ENCODE measurements around the gene PRKCZ. TPM values are rescaled to one million over a fixed set of nuclear protein-coding genes. Genes with fewer than 3 reads are reported as not detected.

The PRKCZ gene
- total RNA-seq, 2 experiments from 2014 or later, result 13.2 to 14.7 TPM

DNA sequence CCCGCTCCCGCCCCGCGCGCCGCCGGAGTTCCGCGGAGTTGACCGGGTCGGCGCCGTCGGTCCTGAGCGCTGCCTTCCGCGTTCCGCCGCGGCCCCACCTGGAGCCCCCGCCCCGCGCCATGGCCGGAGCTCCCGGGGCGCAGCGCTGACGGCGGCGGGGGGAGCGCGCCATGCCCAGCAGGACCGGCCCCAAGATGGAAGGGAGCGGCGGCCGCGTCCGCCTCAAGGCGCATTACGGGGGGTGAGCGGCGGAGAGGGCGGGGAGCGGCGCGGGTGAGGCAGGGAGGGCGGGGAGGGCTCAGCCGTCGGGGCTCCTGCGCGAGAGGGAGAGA is 216 bp downstream of the PRKCZ start:
- ChIA-PET CTCF (no interaction called here), POLR2A (no interaction called here)
- no peaks in the 10 kb centered on the region for H3K9me3 Mint-ChIP-seq
- peaks cover 14% of the 10 kb centered on the region for H3K27me3 Mint-ChIP-seq
- DNase-seq, result peak; percentile 52
- peak overlapping the region; percentile 58 for H3K4me3 Mint-ChIP-seq
- H3K27ac Mint-ChIP-seq, result no peak overlapping the region
- intact Hi-C loops (cut with micrococcal nuclease), result no loop called here
- peaks cover 13% of the 10 kb centered on the region for H3K4me1 Mint-ChIP-seq (ENCODE audit: low read depth)
- no peaks in the 10 kb centered on the region for H3K36me3 Mint-ChIP-seq

DNA sequence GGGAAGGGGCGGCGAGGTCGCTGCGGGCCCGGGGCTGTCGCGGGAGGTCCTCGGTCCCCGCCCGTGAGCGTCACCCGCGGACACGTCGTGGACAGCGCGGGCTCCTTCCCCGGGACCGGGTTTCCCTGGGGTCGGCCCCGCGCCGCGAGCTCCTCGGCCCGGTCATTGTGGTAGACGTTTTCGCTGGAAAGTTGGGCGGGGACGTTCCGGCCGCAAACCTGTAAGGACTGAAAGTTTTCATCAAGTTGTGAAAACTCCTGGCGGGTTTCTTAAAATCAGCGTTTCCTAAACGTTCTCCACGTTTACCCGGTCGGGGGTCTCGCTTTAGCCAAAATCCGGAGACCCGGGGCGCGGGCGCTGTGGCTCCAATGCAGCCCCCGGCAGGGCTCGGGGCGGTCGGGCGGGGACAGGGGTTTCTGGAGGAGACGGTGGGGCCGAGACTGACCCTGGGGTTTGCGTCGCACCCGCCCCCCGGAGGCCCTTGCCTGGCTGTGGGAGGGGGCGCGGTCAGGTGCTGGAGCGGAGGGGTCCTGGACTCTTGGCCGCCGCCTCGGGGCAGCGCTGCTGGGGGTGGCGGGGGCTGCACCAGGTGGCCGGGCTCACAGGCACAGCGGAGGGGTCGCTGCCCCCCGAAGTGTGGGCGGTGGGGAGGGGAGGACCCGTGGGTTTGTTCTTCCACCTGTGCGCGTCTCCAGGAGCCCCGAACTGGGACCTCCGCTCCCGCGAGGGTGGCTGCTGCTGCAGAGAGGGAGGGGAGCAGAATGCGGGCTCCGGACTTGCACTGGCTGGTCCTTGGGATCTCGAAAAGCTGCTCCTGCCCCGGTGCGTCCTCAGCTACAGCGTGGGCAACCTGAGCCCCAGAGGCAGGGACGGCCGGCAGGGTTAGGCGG is 827 bp downstream of the PRKCZ start:
- peaks cover 10% of the 10 kb centered on the region for H3K4me1 Mint-ChIP-seq (ENCODE audit: low read depth)
- no peaks in the 10 kb centered on the region for H3K9me3 Mint-ChIP-seq
- DNase-seq, result no peak
- peak overlapping the region; percentile 58 for H3K4me3 Mint-ChIP-seq
- no peaks in the 10 kb centered on the region for H3K36me3 Mint-ChIP-seq
- CTCF ChIA-PET, result no interaction called here
- peaks cover 11% of the 10 kb centered on the region for H3K27me3 Mint-ChIP-seq
- no peak overlapping the region for H3K27ac Mint-ChIP-seq
- POLR2A ChIA-PET, result no interaction called here
- intact Hi-C loops (cut with micrococcal nuclease), result no loop called here

DNA sequence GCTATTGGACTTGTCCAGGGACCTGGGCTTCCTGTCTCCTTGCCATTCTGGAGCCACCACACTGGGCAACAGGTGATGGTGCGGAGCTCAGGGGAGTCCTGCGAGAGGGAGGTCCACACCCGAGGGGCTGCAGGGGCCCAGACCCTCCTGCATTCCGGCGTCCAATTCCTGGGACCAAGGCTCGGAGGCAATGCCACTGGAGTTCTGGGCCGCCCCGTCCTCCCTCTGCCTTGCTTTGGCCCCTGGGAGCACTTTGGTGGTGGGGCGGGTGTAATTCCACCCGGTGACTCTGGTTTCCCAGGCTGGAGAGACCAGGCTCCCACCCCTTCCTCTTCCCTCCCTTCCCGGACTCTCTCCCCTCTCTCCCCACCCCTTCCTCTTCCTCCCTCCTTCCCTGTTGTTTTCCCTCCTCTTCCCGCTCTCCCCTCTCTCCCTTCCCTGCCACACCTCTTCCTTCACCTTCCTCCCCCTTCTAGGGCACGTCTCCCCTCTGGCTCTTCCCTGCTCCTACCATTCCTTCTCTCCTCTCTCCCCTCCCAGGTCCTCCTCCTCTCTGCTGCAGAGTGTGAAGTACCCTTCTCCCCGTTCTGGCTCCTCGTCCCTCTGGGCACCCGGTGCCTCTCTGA is 2.0 kb downstream of the PRKCZ start:
- H3K4me1 Mint-ChIP-seq (ENCODE audit: low read depth), result peaks cover 10% of the 10 kb centered on the region
- intact Hi-C loops (cut with micrococcal nuclease), result no loop called here
- H3K9me3 Mint-ChIP-seq, result no peaks in the 10 kb centered on the region
- peaks cover 11% of the 10 kb centered on the region for H3K27me3 Mint-ChIP-seq
- DNase-seq, result no peak
- H3K27ac Mint-ChIP-seq, result no peak overlapping the region
- ChIA-PET POLR2A (no interaction called here), CTCF (no interaction called here)
- H3K4me3 Mint-ChIP-seq, result peak overlapping the region; percentile 58
- H3K36me3 Mint-ChIP-seq, result peaks cover 2% of the 10 kb centered on the region

DNA sequence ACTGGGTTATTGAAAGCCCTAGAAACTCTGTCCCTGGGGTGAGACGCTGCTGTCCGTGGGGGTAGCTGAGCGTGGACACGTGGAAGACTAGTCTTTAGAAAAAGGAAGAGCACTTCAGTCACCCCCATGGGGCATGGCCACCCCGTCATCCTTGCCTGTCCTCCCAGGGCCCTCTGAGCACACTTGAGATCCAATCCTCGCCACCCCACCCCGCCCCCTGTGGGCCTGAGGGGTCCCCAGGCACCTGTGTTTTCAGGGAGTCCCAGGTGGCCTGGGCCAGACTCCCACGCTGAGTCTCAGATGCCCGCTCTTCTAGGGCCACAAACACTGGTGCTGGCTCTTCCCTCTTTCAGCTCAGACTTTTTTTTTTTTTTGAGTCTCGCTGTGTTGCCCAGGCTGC is 2.5 kb downstream of the PRKCZ start:
- ChIA-PET POLR2A (no interaction called here), CTCF (no interaction called here)
- no peak for DNase-seq
- Mint-ChIP-seq H3K4me3 (no peak overlapping the region), H3K9me3 (no peaks in the 10 kb centered on the region), H3K27me3 (peaks cover 11% of the 10 kb centered on the region), H3K36me3 (peaks cover 2% of the 10 kb centered on the region), H3K4me1 (ENCODE audit: low read depth) (peaks cover 10% of the 10 kb centered on the region), H3K27ac (no peak overlapping the region)
- intact Hi-C loops (cut with micrococcal nuclease), result no loop called here

DNA sequence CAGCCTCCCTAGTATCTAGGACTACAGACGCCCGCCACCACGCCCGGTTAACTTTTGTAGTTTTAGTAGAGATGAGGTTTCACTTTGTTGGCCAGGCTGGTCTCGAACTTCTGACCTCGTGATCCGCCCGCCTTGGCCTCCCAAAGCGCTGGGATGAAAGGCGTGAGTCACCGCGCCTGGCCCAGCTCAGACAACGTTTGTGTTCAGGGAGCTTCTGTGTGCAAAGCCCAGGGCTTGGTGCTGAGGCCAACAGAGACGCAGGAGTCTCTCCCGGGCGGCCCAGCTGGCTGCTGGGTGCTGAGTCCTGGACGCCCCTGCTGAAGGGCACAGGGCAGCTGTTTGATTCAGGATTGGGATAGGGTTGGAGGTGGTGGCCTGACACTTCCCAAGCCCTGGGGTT is 3.0 kb downstream of the PRKCZ start:
- POLR2A ChIA-PET, result no interaction called here
- Mint-ChIP-seq H3K4me3 (no peak overlapping the region), H3K36me3 (peaks cover 2% of the 10 kb centered on the region), H3K27me3 (peaks cover 10% of the 10 kb centered on the region), H3K9me3 (no peaks in the 10 kb centered on the region), H3K4me1 (ENCODE audit: low read depth) (peaks cover 10% of the 10 kb centered on the region), H3K27ac (no peak overlapping the region)
- intact Hi-C loops (cut with micrococcal nuclease), result no loop called here
- CTCF ChIA-PET, result interaction anchor here (0.7 kb wide), 1 partner anchor 93 kb away, joined by 3 read pairs; no protein-coding TSS in a partner anchor
- DNase-seq, result no peak

DNA sequence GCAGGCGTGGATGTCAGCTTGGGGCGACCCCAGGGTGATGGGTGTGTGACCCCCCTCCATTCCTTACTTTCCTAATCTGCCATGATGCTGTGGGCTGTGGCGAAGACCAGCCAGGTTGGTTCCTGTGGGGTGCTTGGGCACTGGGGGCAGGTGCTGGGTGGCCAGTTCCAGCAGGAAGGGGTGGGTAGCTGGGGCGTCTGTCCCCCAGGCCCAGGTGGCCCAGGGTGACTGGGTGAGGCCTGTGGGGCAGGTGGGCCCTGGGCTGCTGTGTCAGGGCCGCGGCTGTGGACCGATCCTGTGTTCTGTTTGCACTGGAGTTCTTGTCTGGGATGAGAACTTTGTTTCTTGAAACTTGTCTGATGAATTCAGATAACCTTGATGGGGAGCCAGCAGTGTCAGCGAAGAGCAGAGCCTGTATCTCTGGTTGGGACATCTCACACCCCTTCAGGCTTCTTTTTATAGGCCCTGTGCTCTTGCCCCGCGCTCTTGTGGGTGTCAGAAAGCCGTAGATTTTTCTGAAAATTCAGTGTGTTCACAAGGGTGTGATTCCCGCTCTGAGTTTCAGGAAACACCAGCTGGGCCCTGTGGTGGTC is 3.7 kb downstream of the PRKCZ start:
- POLR2A ChIA-PET, result no interaction called here
- Mint-ChIP-seq H3K36me3 (peaks cover 2% of the 10 kb centered on the region), H3K4me1 (ENCODE audit: low read depth) (peaks cover 9% of the 10 kb centered on the region), H3K27ac (no peak overlapping the region), H3K27me3 (peaks cover 6% of the 10 kb centered on the region), H3K4me3 (no peak overlapping the region), H3K9me3 (no peaks in the 10 kb centered on the region)
- CTCF ChIA-PET, result interaction anchor here (0.7 kb wide), 1 partner anchor 94 kb away, joined by 3 read pairs; no protein-coding TSS in a partner anchor
- intact Hi-C loops (cut with micrococcal nuclease), result no loop called here
- DNase-seq, result no peak

DNA sequence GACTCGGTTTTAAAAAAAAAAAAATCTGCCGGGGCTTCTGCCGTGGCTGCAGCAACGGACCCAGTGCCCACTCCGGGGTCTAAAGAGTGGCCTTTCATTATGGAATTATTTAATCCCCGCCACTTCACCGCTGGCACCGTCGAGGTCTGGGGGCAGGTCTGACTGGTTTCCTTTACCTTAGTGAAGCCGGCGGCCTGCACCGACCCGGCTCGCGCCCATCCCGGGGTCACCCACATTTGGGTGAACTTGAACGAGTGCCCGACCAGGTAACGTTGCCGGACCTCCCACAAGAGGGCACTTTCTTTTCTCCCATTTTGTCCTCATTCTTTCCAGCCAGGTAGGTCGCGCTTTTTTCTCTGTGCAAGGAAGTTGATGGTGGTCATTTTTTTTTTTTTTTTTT is 4.3 kb downstream of the PRKCZ start:
- no peaks in the 10 kb centered on the region for H3K27me3 Mint-ChIP-seq
- H3K36me3 Mint-ChIP-seq, result peaks cover 2% of the 10 kb centered on the region
- peaks cover 3% of the 10 kb centered on the region for H3K4me1 Mint-ChIP-seq (ENCODE audit: low read depth)
- CTCF ChIA-PET, result no interaction called here
- no peaks in the 10 kb centered on the region for H3K9me3 Mint-ChIP-seq
- POLR2A ChIA-PET, result no interaction called here
- DNase-seq, result no peak
- intact Hi-C loops (cut with micrococcal nuclease), result no loop called here
- H3K27ac Mint-ChIP-seq, result no peak overlapping the region
- no peak overlapping the region for H3K4me3 Mint-ChIP-seq

DNA sequence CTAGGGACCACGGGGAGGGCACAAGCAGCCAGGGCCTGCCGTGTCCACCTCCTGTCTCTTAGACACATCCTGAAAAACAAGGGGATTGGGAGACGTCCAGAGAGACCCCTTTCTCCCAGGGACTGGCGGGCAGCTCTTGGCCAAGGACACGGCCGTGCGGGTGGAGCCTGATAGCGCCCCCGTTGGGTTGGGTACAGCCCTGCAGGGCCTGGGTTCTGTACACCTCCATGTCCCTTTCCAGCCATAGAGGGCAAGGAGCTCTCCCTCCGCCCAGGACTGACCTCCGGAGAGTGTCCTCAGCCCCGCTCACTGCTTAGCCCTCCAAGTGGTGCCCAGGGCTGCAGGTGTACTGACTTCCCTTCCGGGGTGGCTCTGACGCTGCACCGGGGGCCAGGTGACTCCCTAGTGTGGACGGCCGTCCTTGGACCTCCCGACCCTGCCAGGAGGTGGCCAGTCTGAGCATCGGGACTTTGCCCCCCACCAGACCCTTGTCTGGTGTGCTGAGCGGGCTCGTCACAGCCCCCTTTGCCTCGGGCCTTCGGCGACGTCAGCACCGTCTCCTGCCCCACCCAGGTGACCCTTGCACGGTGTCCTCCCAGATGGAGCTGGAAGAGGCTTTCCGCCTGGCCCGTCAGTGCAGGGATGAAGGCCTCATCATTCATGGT is 5.8 kb downstream of the PRKCZ start:
- peaks cover 2% of the 10 kb centered on the region for H3K36me3 Mint-ChIP-seq
- no peaks in the 10 kb centered on the region for H3K27me3 Mint-ChIP-seq
- ChIA-PET POLR2A (no interaction called here), CTCF (interaction anchor here (1.1 to 1.7 kb wide), 2 partner anchors 9 to 12 kb away, joined by 3 to 4 read pairs; no protein-coding TSS in a partner anchor)
- peaks cover 3% of the 10 kb centered on the region for H3K4me1 Mint-ChIP-seq (ENCODE audit: low read depth)
- H3K27ac Mint-ChIP-seq, result no peak overlapping the region
- H3K9me3 Mint-ChIP-seq, result no peaks in the 10 kb centered on the region
- H3K4me3 Mint-ChIP-seq, result no peak overlapping the region
- DNase-seq, result no peak
- intact Hi-C loops (cut with micrococcal nuclease), result no loop called here

DNA sequence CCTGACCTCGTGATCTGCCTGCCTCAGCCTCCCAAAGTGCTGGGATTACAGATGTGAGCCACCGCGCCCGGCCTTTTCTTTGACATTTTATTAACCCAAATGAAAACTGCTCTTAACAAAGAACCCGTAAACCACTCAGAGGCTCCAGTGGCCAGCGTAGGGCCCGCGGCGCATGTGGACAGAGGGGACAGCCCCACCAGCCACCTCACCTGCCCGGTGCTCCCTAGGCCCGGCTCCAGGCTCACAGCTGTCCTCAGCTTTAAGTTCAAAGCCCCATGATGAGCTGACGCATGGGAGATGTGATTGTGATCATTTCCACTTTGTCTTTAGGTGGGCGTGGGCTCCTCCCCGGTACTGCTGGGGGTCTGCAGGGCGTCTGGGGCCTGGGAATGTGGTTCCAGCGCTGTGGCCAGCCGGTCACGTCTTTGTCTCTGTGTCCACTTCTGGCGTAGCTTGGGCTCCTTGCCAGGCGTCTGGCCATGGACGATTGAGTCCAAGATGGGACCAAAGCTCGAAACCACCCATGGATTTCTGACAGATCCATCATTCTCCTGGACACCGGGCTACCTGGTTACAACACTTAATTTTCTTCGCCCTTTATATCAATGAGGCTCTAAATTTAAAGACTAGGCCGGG is 6.9 kb downstream of the PRKCZ start:
- Mint-ChIP-seq H3K9me3 (no peaks in the 10 kb centered on the region), H3K4me1 (ENCODE audit: low read depth) (peaks cover 3% of the 10 kb centered on the region), H3K4me3 (no peak overlapping the region), H3K36me3 (peaks cover 6% of the 10 kb centered on the region), H3K27ac (no peak overlapping the region), H3K27me3 (no peaks in the 10 kb centered on the region)
- intact Hi-C loops (cut with micrococcal nuclease), result no loop called here
- no peak for DNase-seq
- ChIA-PET POLR2A (no interaction called here), CTCF (interaction anchor here (1.1 to 1.5 kb wide), 2 partner anchors 10 to 12 kb away, joined by 3 read pairs; no protein-coding TSS in a partner anchor)

DNA sequence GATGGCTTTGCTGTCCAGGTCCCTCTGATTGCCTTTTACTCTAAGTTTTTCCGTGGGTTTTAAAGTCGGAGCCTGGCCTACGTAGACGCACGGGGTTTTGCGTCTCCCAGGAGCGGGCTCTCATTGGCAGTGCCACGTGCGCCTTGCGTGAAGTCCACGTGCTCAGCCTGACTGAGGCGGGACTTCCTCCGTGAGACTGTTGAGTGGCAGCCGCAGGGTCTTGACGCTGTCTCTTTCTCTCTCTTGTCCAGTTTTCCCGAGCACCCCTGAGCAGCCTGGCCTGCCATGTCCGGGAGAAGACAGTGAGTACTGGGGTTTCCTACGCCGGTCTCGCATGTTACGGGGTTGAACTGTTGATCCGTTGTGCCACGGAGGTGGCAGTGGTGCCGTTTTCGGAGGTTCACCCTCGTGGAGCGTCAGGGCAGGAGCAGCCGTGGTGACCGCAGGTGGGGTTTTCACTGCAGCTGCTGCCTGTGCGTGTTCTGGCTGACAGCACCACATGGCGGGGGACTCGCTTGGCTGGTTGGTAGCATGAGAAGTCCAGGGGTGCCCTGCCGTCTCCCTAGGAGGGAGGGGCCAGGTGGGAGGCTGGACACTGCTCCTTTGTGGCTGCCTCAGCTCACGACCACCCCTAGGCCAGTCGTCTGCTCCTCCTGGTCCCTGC is 9.2 kb downstream of the PRKCZ start:
- no peaks in the 10 kb centered on the region for H3K27me3 Mint-ChIP-seq
- H3K36me3 Mint-ChIP-seq, result peaks cover 18% of the 10 kb centered on the region
- intact Hi-C loops (cut with micrococcal nuclease), result no loop called here
- no peak overlapping the region for H3K27ac Mint-ChIP-seq
- H3K4me3 Mint-ChIP-seq, result no peak overlapping the region
- POLR2A ChIA-PET, result no interaction called here
- DNase-seq, result no peak
- H3K4me1 Mint-ChIP-seq (ENCODE audit: low read depth), result no peaks in the 10 kb centered on the region
- CTCF ChIA-PET, result no interaction called here
- peaks cover 4% of the 10 kb centered on the region for H3K9me3 Mint-ChIP-seq

DNA sequence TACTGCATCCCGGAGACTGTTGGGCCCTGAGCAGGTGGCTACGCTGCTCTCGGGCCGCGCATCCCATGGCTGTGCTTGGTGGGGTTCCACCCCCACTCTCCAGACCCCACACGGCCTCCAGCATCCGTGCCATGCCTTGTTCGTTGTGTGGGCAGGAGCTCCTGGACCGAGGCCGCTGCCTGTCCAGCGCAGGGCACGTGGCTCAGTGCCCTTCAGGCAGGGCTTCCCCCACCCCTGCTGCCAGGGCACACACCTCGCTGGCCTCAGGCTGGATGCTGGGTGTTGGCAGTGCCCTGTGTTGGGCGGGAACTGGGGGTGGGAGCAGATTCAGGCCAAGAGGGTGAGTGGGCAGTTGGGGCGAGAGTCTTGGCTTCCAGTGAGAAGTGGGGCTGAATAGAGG is 9.9 kb downstream of the PRKCZ start:
- Mint-ChIP-seq H3K27me3 (no peaks in the 10 kb centered on the region), H3K36me3 (peaks cover 24% of the 10 kb centered on the region), H3K27ac (no peak overlapping the region), H3K4me3 (no peak overlapping the region), H3K4me1 (ENCODE audit: low read depth) (no peaks in the 10 kb centered on the region), H3K9me3 (peaks cover 6% of the 10 kb centered on the region)
- ChIA-PET CTCF (no interaction called here), POLR2A (no interaction called here)
- no peak for DNase-seq
- intact Hi-C loops (cut with micrococcal nuclease), result no loop called here

DNA sequence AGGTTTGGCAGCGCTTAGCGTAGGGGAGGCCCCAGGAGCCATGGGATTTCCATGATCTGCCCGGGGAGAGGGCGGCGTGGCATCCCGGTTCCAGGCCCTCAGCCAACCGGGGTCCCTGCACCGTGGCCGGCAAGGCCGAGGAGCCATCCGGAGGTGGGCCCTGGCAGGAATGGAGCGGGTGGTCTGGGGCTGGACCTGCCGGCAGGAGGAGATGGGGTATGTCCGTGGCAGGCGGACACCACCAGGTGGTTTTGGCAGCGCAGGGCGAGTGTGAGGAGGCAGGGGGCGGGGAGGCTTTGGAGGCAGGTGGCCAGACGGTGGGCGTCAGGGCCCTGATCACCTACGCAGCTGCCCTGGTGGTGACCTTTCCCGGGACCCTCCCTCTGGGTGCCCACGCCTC is 10.3 kb downstream of the PRKCZ start:
- H3K4me3 Mint-ChIP-seq, result no peak overlapping the region
- no peaks in the 10 kb centered on the region for H3K27me3 Mint-ChIP-seq
- H3K4me1 Mint-ChIP-seq (ENCODE audit: low read depth), result no peaks in the 10 kb centered on the region
- intact Hi-C loops (cut with micrococcal nuclease), result no loop called here
- POLR2A ChIA-PET, result no interaction called here
- DNase-seq, result no peak
- H3K36me3 Mint-ChIP-seq, result peaks cover 26% of the 10 kb centered on the region
- H3K9me3 Mint-ChIP-seq, result peaks cover 6% of the 10 kb centered on the region
- no peak overlapping the region for H3K27ac Mint-ChIP-seq
- CTCF ChIA-PET, result no interaction called here

All from activated CD4-positive, alpha-beta memory T cell treated with anti-CD3 and anti-CD28 coated beads for 36 hours (primary cell).